Transverse colon (tissue), 4 donors: Measurements from ENCODE around the gene EPB41L5. TPM values are rescaled to one million over a fixed set of nuclear protein-coding genes. Genes with fewer than 3 reads are reported as not detected.

Source experiments
- DNase-seq: peaks from one replicate; pipeline ENCODE4 v3.0.0-alpha.2; 2019
- H3K27ac ChIP-seq, 4 donors: fragments of 200-600 bp; sonication (generic); 2 replicates each; pipeline ENCODE4 v1.5.1; 2016 to 2018; ENCODE audit warnings: inconsistent platforms in 4 of 4
- H3K27me3 ChIP-seq: fragments of 200-600 bp; sonication (generic); 2 replicates; pipeline ENCODE4 v1.5.1; 2017; ENCODE audit warnings: inconsistent platforms
- H3K36me3 ChIP-seq, 4 donors: fragments of 200-600 bp; sonication (generic); 2 replicates each; pipeline ENCODE4 v1.5.1; 2017 to 2019; ENCODE audit warnings: inconsistent platforms in 4 of 4
- H3K4me1 ChIP-seq, 4 donors: fragments of 200-600 bp; sonication (generic); 2 replicates each; pipeline ENCODE4 v1.5.1; 2017 to 2020; ENCODE audit warnings: inconsistent platforms in 4 of 4
- H3K4me3 ChIP-seq, 4 donors: fragments of 200-600 bp; sonication (generic); 1 replicate in 1 of 4; 2 replicates in 3 of 4; pipeline versions ENCODE4 v1.5.1 to v1.6.1; 2017 to 2019; ENCODE audit warnings: inconsistent platforms in 4 of 4
- H3K9me3 ChIP-seq, 2 donors: fragments of 200-600 bp; sonication (generic); 2 replicates each; pipeline ENCODE4 v1.5.1; 2017 to 2019; ENCODE audit warnings: inconsistent platforms in 2 of 2
- CTCF ChIP-seq, 5 experiments: fragments of 200-600 bp in 3 of 5; fragments of 450-650 bp in 2 of 5; sonication (generic) in 3 of 5; IDR thresholded peaks; 1 replicate in 2 of 5; 2 replicates in 3 of 5; pipeline ENCODE4 v1.5.1; 2016 to 2017; ENCODE audit warnings: antibody characterized with exemption in 5 of 5, inconsistent platforms in 3 of 5, mild to moderate bottlenecking in 2 of 5, moderate library complexity in 1 of 5
- EP300 ChIP-seq: sonication (generic); formaldehyde crosslinking; IDR thresholded peaks from one replicate; pipeline ENCODE4 v1.6.1; 2017; ENCODE audit warnings: antibody characterized with exemption, low read depth
- POLR2A ChIP-seq: fragments of 450-650 bp; IDR thresholded peaks from one replicate; pipeline ENCODE4 v1.6.1; 2016; ENCODE audit warnings: antibody characterized with exemption, mild to moderate bottlenecking, moderate library complexity
- POLR2AphosphoS5 ChIP-seq, 3 donors: sonication (generic); formaldehyde crosslinking; IDR thresholded peaks; one replicate each; pipeline ENCODE4 v1.6.1; 2016; ENCODE audit warnings: antibody characterized with exemption in 3 of 3
- WGBS, 2 donors: methylation state at CpG; one replicate each; pipeline ENCODE4 v1.1.5; 2018; ENCODE audit warnings: low coverage in 1 of 2; 5-methylcytosine and 5-hydroxymethylcytosine counted together
- in situ Hi-C, 4 donors: fragments of 200-750 bp; cut with MboI; loops; one replicate each; pipeline versions ENCODE4 v1.15.0 to v1.15.1; 2017; ENCODE audit warnings: low sequenced_read_pairs in 3 of 4, low pct_ligation_motif_present in 1 of 4, low pct_unique_long_range_greater_than_20kb in 1 of 4
- intact Hi-C: fragments of 100-400 bp; cut with DNase I; formaldehyde crosslinking; loops from one replicate; pipeline ENCODE4 v1.15.1; 2023; ENCODE audit warnings: low total_unique reads
- total RNA-seq, 4 donors: library from RNA; depleted of rRNA; stranded (reverse); fragments of >200 nt; gene quantifications; one replicate each; pipeline ENCODE4 v1.1.0, GENCODE V29; 2016

The EPB41L5 gene
- total RNA-seq, 4 donors from 2014 or later = 11.1 to 36.5 (median 27.6) TPM

- in situ Hi-C loops = no loop called here
- intact Hi-C loops = no loop called here
Measured at GRCh38 chr2:120204022-120204405, 191.1 kb downstream of the EPB41L5 start.

GRCh38 chr2:120204417-120204816 is 191.5 kb downstream of the EPB41L5 start:
- no peaks in the 10 kb centered on the region for H3K36me3 ChIP-seq
- DNase-seq = no peak
- intact Hi-C loops (no loop called here), in situ Hi-C loops (no loop called here)
- no peak overlapping the region for H3K4me3 ChIP-seq
- H3K4me1 ChIP-seq = peaks cover 0 to 4% (median 0%) of the 10 kb centered on the region in 4 donors
- TF ChIP-seq POLR2A = no peak
- TF ChIP-seq POLR2AphosphoS5 (IDR thresholded peaks at IDR 0.05) = no peak
- TF ChIP-seq CTCF (IDR thresholded peaks at IDR 0.05) = no peak
- TF ChIP-seq EP300 = no peak
- no peaks in the 10 kb centered on the region for H3K27me3 ChIP-seq
- 59% methylated on average over 3 of the region's 3 CpGs; no CpG with 5 or more reads in 1 of the 2 donors for WGBS, 2 donors
- H3K9me3 ChIP-seq = no peaks in the 10 kb centered on the region
- H3K27ac ChIP-seq = no peak overlapping the region

More at GRCh38 chr2:120204022-120204405, 191.1 kb downstream of the EPB41L5 start:
- no peak for DNase-seq
- no peak overlapping the region for H3K4me3 ChIP-seq
- no peak for TF ChIP-seq POLR2A
- peaks cover 0 to 4% (median 0%) of the 10 kb centered on the region in 4 donors for H3K4me1 ChIP-seq
- no peak overlapping the region for H3K27ac ChIP-seq
- WGBS, 2 donors = 82% methylated on average over 4 of the region's 5 CpGs; no CpG with 5 or more reads in 1 of the 2 donors
- no peaks in the 10 kb centered on the region for H3K9me3 ChIP-seq
- no peaks in the 10 kb centered on the region for H3K36me3 ChIP-seq
- H3K27me3 ChIP-seq = no peaks in the 10 kb centered on the region

- no peak overlapping the region for H3K4me3 ChIP-seq
- H3K9me3 ChIP-seq = no peaks in the 10 kb centered on the region
- no peak for DNase-seq
- TF ChIP-seq POLR2A (no peak), EP300 (no peak), POLR2AphosphoS5 (IDR thresholded peaks at IDR 0.05) (no peak), CTCF (IDR thresholded peaks at IDR 0.05) (no peak)
- H3K4me1 ChIP-seq = peaks cover 0 to 4% (median 0%) of the 10 kb centered on the region in 4 donors
- 90% methylated on average over 12 of the region's 12 CpGs; no CpG with 5 or more reads in 1 of the 2 donors for WGBS, 2 donors
- intact Hi-C loops (no loop called here), in situ Hi-C loops (no loop called here)
- no peaks in the 10 kb centered on the region for H3K27me3 ChIP-seq
- H3K27ac ChIP-seq = peak overlapping the region in 1 of 4 donors; percentile 41
- no peaks in the 10 kb centered on the region for H3K36me3 ChIP-seq
Measured at GRCh38 chr2:120204945-120205670, 192.2 kb downstream of the EPB41L5 start.

- peaks cover 0 to 4% (median 0%) of the 10 kb centered on the region in 4 donors for H3K4me1 ChIP-seq
- H3K27me3 ChIP-seq = no peaks in the 10 kb centered on the region
- H3K9me3 ChIP-seq = no peaks in the 10 kb centered on the region
- no peaks in the 10 kb centered on the region for H3K36me3 ChIP-seq
- H3K27ac ChIP-seq = peak overlapping the region in 1 of 4 donors; percentile 41
- no peak overlapping the region for H3K4me3 ChIP-seq
- intact Hi-C loops = no loop called here
- TF ChIP-seq POLR2AphosphoS5 (IDR thresholded peaks at IDR 0.05) (peak in 1 of 3 donors; percentile 41), CTCF (IDR thresholded peaks at IDR 0.05) (peak; percentile 25 to 43 (median 37)), EP300 (no peak), POLR2A (no peak)
- in situ Hi-C loops = no loop called here
- 64% methylated on average over 8 of the region's 8 CpGs; no CpG with 5 or more reads in 1 of the 2 donors for WGBS, 2 donors
- DNase-seq = peak; percentile 67
Measured at GRCh38 chr2:120206022-120206581, 193.2 kb downstream of the EPB41L5 start.
